ENCODE measurements around the gene ALKAL2. TPM values are rescaled to one million over a fixed set of nuclear protein-coding genes. Genes with fewer than 3 reads are reported as not detected.

Gene ALKAL2
- total RNA-seq, 1 donor, result not detected

DNA sequence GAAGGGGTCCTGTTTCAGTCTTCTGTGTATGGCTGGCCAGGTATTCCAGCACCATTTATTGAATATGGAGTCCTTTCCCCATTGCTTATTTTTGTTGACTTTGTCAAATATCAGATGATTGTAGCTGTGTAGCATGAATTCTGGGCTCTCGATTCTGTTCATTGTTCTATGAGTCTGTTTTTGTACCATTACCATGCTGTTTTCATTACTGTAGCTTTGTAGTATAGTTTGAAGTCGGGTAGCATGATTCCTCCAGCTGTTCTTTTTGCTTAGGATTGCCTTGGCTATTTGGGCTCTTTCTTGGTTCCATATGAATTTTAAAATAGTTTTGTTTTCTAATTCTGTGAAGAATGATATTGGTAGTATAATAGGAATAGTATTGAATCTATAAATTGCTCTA, 30.0 kb downstream of the ALKAL2 start:
- Histone ChIP-seq H3K79me2 (ENCODE audit: insufficient read depth, low read length) (peaks cover 6% of the 10 kb centered on the region), H3K27ac (ENCODE audit: low read depth, low read length) (no peak overlapping the region), H3K9me3 (ENCODE audit: low read depth, low read length) (no peaks in the 10 kb centered on the region), H3K4me3 (ENCODE audit: insufficient read depth, low read length) (no peak overlapping the region), H4K20me1 (ENCODE audit: insufficient read depth, low read length) (no peaks in the 10 kb centered on the region), H3K36me3 (ENCODE audit: insufficient read depth, low read length) (no peaks in the 10 kb centered on the region), H3K4me2 (ENCODE audit: insufficient read depth, low read length) (no peak overlapping the region), H3K4me1 (ENCODE audit: insufficient read depth, low read length) (no peaks in the 10 kb centered on the region), H2AFZ (ENCODE audit: low read length) (no peak overlapping the region), H3K27me3 (ENCODE audit: insufficient read depth, low read length) (no peaks in the 10 kb centered on the region)
- TF ChIP-seq, protein P1, sequence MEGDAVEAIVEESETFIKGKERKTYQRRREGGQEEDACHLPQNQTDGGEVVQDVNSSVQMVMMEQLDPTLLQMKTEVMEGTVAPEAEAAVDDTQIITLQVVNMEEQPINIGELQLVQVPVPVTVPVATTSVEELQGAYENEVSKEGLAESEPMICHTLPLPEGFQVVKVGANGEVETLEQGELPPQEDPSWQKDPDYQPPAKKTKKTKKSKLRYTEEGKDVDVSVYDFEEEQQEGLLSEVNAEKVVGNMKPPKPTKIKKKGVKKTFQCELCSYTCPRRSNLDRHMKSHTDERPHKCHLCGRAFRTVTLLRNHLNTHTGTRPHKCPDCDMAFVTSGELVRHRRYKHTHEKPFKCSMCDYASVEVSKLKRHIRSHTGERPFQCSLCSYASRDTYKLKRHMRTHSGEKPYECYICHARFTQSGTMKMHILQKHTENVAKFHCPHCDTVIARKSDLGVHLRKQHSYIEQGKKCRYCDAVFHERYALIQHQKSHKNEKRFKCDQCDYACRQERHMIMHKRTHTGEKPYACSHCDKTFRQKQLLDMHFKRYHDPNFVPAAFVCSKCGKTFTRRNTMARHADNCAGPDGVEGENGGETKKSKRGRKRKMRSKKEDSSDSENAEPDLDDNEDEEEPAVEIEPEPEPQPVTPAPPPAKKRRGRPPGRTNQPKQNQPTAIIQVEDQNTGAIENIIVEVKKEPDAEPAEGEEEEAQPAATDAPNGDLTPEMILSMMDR (IDR thresholded peaks at IDR 0.05; ENCODE audit: extremely low read depth, low read depth, low read length), result no peak
- DNase-seq (ENCODE audit: insufficient read length, low spot score, missing footprints), result no peak

DNA sequence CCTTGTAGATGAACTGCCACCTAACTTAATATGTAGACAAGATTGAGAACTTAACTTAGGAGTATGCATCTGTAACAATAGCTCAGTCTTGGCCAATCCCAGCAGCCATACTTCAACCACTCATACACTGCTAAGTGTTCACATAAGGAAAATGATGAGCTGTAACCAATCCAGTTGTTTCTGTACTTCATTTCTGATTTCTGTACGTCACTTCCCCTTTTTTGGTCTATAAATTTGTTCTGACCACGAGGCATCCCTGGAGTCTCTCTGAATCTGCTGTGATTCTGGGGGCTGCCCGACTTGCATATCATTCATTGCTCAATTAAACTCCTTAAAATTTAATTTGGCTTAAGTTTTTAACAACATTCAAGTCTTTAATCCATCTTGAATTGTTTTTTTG, 30.5 kb downstream of the ALKAL2 start:
- no peak overlapping the region for H2AFZ ChIP-seq (ENCODE audit: low read length)
- H3K27ac ChIP-seq (ENCODE audit: low read depth, low read length), result no peak overlapping the region
- no peaks in the 10 kb centered on the region for H3K9me3 ChIP-seq (ENCODE audit: low read depth, low read length)
- H3K27me3 ChIP-seq (ENCODE audit: insufficient read depth, low read length), result no peaks in the 10 kb centered on the region
- H3K4me3 ChIP-seq (ENCODE audit: insufficient read depth, low read length), result no peak overlapping the region
- H4K20me1 ChIP-seq (ENCODE audit: insufficient read depth, low read length), result no peaks in the 10 kb centered on the region
- no peaks in the 10 kb centered on the region for H3K36me3 ChIP-seq (ENCODE audit: insufficient read depth, low read length)
- peaks cover 5% of the 10 kb centered on the region for H3K79me2 ChIP-seq (ENCODE audit: insufficient read depth, low read length)
- TF ChIP-seq, protein P1 (IDR thresholded peaks at IDR 0.05; ENCODE audit: extremely low read depth, low read depth, low read length), result no peak
- no peaks in the 10 kb centered on the region for H3K4me1 ChIP-seq (ENCODE audit: insufficient read depth, low read length)
- H3K4me2 ChIP-seq (ENCODE audit: insufficient read depth, low read length), result no peak overlapping the region
- DNase-seq (ENCODE audit: insufficient read length, low spot score, missing footprints), result no peak

DNA sequence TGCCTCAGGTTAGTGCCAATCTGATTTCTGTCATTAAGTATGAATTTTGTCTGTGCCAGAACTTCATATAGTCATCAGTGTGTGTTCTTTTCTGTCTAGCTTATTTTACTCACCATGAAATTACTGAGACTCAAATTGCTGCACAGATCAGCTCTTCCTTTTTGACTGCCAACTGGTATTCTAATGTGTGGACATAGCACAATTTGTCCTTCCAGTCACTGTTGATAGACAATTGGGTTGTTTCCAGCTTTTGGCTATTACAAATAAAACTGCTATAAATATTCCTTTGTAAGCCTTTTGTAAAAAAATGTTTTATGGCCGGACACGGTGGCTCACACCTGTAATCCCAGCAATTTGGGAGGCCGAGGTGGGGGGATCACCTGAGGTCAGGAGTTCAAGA, 31.8 kb downstream of the ALKAL2 start:
- Histone ChIP-seq H4K20me1 (ENCODE audit: insufficient read depth, low read length) (no peaks in the 10 kb centered on the region), H3K4me1 (ENCODE audit: insufficient read depth, low read length) (no peaks in the 10 kb centered on the region), H3K79me2 (ENCODE audit: insufficient read depth, low read length) (no peaks in the 10 kb centered on the region), H3K4me3 (ENCODE audit: insufficient read depth, low read length) (no peak overlapping the region), H2AFZ (ENCODE audit: low read length) (no peak overlapping the region), H3K27me3 (ENCODE audit: insufficient read depth, low read length) (no peaks in the 10 kb centered on the region), H3K27ac (ENCODE audit: low read depth, low read length) (no peak overlapping the region), H3K4me2 (ENCODE audit: insufficient read depth, low read length) (no peak overlapping the region), H3K36me3 (ENCODE audit: insufficient read depth, low read length) (no peaks in the 10 kb centered on the region), H3K9me3 (ENCODE audit: low read depth, low read length) (no peaks in the 10 kb centered on the region)
- DNase-seq (ENCODE audit: insufficient read length, low spot score, missing footprints), result no peak
- TF ChIP-seq, protein P1 (IDR thresholded peaks at IDR 0.05; ENCODE audit: extremely low read depth, low read depth, low read length), result no peak

DNA sequence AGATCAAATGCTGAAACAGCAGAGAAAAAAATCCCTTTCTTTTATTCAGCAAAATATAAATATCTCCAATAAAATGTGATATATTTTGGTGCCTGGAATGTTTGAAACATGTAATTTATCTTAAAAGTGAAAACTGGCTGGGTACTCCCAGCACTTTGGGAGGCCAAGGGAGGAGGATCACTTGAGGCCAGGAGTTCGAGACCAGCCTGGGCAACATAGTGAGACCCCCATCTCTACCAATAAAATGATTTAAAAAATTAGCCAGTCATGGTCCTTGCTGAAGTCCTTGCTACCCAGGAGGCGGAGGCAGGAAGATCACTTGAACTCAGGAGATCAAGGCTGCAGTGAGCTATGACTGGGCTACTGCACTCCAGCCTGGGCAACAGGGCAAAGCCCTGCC, 32.7 kb downstream of the ALKAL2 start:
- Histone ChIP-seq H3K9me3 (ENCODE audit: low read depth, low read length) (no peaks in the 10 kb centered on the region), H3K4me3 (ENCODE audit: insufficient read depth, low read length) (no peak overlapping the region), H2AFZ (ENCODE audit: low read length) (no peak overlapping the region), H3K4me2 (ENCODE audit: insufficient read depth, low read length) (no peak overlapping the region), H3K27ac (ENCODE audit: low read depth, low read length) (no peak overlapping the region), H3K79me2 (ENCODE audit: insufficient read depth, low read length) (no peaks in the 10 kb centered on the region), H4K20me1 (ENCODE audit: insufficient read depth, low read length) (no peaks in the 10 kb centered on the region), H3K36me3 (ENCODE audit: insufficient read depth, low read length) (peaks cover 4% of the 10 kb centered on the region), H3K4me1 (ENCODE audit: insufficient read depth, low read length) (no peaks in the 10 kb centered on the region), H3K27me3 (ENCODE audit: insufficient read depth, low read length) (no peaks in the 10 kb centered on the region)
- no peak for DNase-seq (ENCODE audit: insufficient read length, low spot score, missing footprints)
- TF ChIP-seq, protein P1 (IDR thresholded peaks at IDR 0.05; ENCODE audit: extremely low read depth, low read depth, low read length), result no peak

Data from osteoblast (primary cell).